MCF 10A (cell line): ENCODE data around the gene TAF3. TPM values are rescaled to one million over a fixed set of nuclear protein-coding genes. Genes with fewer than 3 reads are reported as not detected.

ENCODE experiments used
- BruUV-seq: library from RNA; stranded (reverse); fragments of 400-500 nt; replicated peaks from 2 replicates; lab custom pipeline; 2021; lab: Mats Ljungman, UMichigan
- CTCF ChIA-PET: fragments of 300-600 bp; sonication (Branson Sonifier 250); formaldehyde crosslinking; extraction: SDS; loops from one replicate; lab custom pipeline; 2021; ENCODE audit warnings: antibody characterized with exemption, inconsistent platforms; lab: Yijun Ruan, JAX
- POLR2A ChIA-PET: fragments of 300-600, 350-650 bp; sonication (Branson Sonifier 250); formaldehyde crosslinking; extraction: SDS; loops from one replicate; lab custom pipeline; 2020; ENCODE audit warnings: antibody characterized with exemption, inconsistent platforms; lab: Yijun Ruan, JAX
- DNase-seq: peaks from one replicate; pipeline ENCODE4 v3.0.0-alpha.2; 2018; ENCODE audit not compliant: unreplicated experiment
- H3K27ac Mint-ChIP-seq: one replicate; pipeline ENCODE4 v1.8.0; 2022; ENCODE audit warnings: mild to moderate bottlenecking, low read depth, mixed read lengths; ENCODE audit not compliant: unreplicated experiment
- H3K27me3 Mint-ChIP-seq: one replicate; pipeline ENCODE4 v1.8.0; 2022; ENCODE audit warnings: mixed read lengths; ENCODE audit not compliant: insufficient read depth, unreplicated experiment
- H3K36me3 Mint-ChIP-seq: one replicate; pipeline ENCODE4 v1.8.0; 2022; ENCODE audit warnings: mild to moderate bottlenecking, moderate library complexity, mixed read lengths; ENCODE audit not compliant: insufficient read depth, unreplicated experiment
- H3K4me1 Mint-ChIP-seq: one replicate; pipeline ENCODE4 v1.8.0; 2022; ENCODE audit warnings: mixed read lengths; ENCODE audit not compliant: insufficient read depth, unreplicated experiment
- H3K4me3 Mint-ChIP-seq: one replicate; pipeline ENCODE4 v1.8.0; 2022; ENCODE audit warnings: mild to moderate bottlenecking, moderate library complexity, mixed read lengths; ENCODE audit not compliant: unreplicated experiment
- H3K9me3 Mint-ChIP-seq: one replicate; pipeline ENCODE4 v1.8.0; 2022; ENCODE audit warnings: mixed read lengths; ENCODE audit not compliant: unreplicated experiment
- CTCF ChIP-seq: fragments of 200-600 bp; IDR thresholded peaks from one replicate; pipeline ENCODE4 v1.8.0; 2022; ENCODE audit warnings: antibody characterized with exemption, mild to moderate bottlenecking; ENCODE audit not compliant: unreplicated experiment
- intact Hi-C: fragments of 100-400 bp; cut with micrococcal nuclease; formaldehyde crosslinking; loops from 2 replicates; pipeline ENCODE4 v1.14.1; 2022
- total RNA-seq: library from RNA; stranded (reverse); gene quantifications from 2 replicates; pipeline ENCODE4 v1.2.3, GENCODE V29; 2022

TAF3 gene
- total RNA-seq, 1 experiment from 2014 or later, result 9.9 TPM

- H3K27me3 Mint-ChIP-seq, result no peaks in the 10 kb centered on the region
- intact Hi-C loops, result no loop called here
Observed at GRCh38 chr10:7944215-7944480, 125.8 kb downstream of the TAF3 start.

GRCh38 chr10:7944537-7944936, 126.2 kb downstream of the TAF3 start:
- no peak for TF ChIP-seq CTCF
- no peak overlapping the region for H3K27ac Mint-ChIP-seq
- H3K27me3 Mint-ChIP-seq, result no peaks in the 10 kb centered on the region

More at GRCh38 chr10:7944215-7944480, 125.8 kb downstream of the TAF3 start:
- POLR2A ChIA-PET, result no interaction called here
- no peak for TF ChIP-seq CTCF
- DNase-seq, result no peak
- Mint-ChIP-seq H3K36me3 (no peaks in the 10 kb centered on the region), H3K4me3 (no peak overlapping the region), H3K4me1 (peaks cover 20% of the 10 kb centered on the region), H3K27ac (no peak overlapping the region), H3K9me3 (no peaks in the 10 kb centered on the region)
- CTCF ChIA-PET, result no interaction called here
- no TSS peak for BruUV-seq

GRCh38 chr10:7945034-7945433, 126.7 kb downstream of the TAF3 start:
- intact Hi-C loops, result no loop called here

More at GRCh38 chr10:7944537-7944936, 126.2 kb downstream of the TAF3 start:
- Mint-ChIP-seq H3K4me3 (no peak overlapping the region), H3K4me1 (peaks cover 20% of the 10 kb centered on the region), H3K9me3 (no peaks in the 10 kb centered on the region), H3K36me3 (no peaks in the 10 kb centered on the region)
- DNase-seq, result no peak
- intact Hi-C loops, result no loop called here
- ChIA-PET POLR2A (no interaction called here), CTCF (no interaction called here)
- no TSS peak for BruUV-seq

DNA sequence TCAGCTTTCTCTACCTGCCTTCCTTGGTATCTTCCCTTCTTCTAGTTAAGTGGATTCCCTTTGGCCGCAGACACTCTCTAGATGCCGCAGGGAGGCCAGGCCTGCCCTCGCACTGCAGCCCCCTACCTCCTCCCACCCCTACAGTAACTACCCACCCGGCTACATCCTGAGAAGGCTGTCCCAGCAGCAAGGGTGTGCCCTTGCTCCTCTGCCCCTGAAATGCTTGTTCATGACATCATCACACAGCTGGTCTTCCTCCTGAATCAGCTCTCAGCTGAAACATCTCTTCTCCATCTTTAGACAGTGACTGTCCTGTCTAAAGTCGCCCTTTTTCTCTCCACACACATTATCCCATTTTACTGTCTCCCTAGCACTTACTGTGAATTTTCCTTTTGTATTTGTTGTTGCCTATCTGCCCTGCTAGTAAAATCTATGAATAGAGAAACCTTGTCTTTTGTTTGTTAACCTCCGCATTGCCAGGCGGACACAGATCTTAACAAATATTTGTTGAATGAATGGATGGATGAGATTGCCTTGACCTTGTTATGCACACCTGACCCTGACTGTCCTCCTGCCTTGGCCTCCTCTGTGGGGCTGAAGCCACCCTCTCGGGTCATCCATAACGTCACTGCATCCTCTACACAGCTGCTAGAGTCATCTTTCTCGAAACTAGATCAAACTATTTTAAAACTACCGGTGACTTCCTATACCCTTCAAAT, 127.3 kb downstream of the TAF3 start:
- Mint-ChIP-seq H3K27me3 (no peaks in the 10 kb centered on the region), H3K36me3 (no peaks in the 10 kb centered on the region), H3K9me3 (no peaks in the 10 kb centered on the region), H3K27ac (no peak overlapping the region), H3K4me3 (no peak overlapping the region), H3K4me1 (peaks cover 20% of the 10 kb centered on the region)
- no peak for DNase-seq
- intact Hi-C loops, result no loop called here
- no TSS peak for BruUV-seq
- ChIA-PET CTCF (no interaction called here), POLR2A (no interaction called here)
- TF ChIP-seq CTCF, result no peak

More at GRCh38 chr10:7945034-7945433, 126.7 kb downstream of the TAF3 start:
- Mint-ChIP-seq H3K4me1 (peaks cover 20% of the 10 kb centered on the region), H3K27me3 (no peaks in the 10 kb centered on the region), H3K27ac (no peak overlapping the region), H3K9me3 (no peaks in the 10 kb centered on the region), H3K4me3 (no peak overlapping the region), H3K36me3 (no peaks in the 10 kb centered on the region)
- no peak for DNase-seq
- ChIA-PET CTCF (no interaction called here), POLR2A (no interaction called here)
- no peak for TF ChIP-seq CTCF
- no TSS peak for BruUV-seq
